HFFc6 (cell line): ENCODE data around the gene CDK5RAP3. TPM values are rescaled to one million over a fixed set of nuclear protein-coding genes. Genes with fewer than 3 reads are reported as not detected.

Experiments
- DNase-seq: peaks from one replicate; pipeline ENCODE4 v3.0.0-alpha.2; 2018
- H3K27ac Mint-ChIP-seq: 2 replicates; pipeline ENCODE4 v1.8.0; 2020; ENCODE audit warnings: mild to moderate bottlenecking, mixed read lengths
- H3K27me3 Mint-ChIP-seq: 2 replicates; pipeline ENCODE4 v1.8.0; 2021; ENCODE audit warnings: mild to moderate bottlenecking, moderate library complexity, mixed read lengths; ENCODE audit not compliant: insufficient read depth
- H3K36me3 Mint-ChIP-seq: 2 replicates; pipeline ENCODE4 v1.8.0; 2021; ENCODE audit warnings: low read depth, mixed read lengths
- H3K4me1 Mint-ChIP-seq: 2 replicates; pipeline ENCODE4 v1.8.0; 2020; ENCODE audit warnings: low read depth, mixed read lengths
- H3K4me3 Mint-ChIP-seq: 2 replicates; pipeline ENCODE4 v1.8.0; 2020; ENCODE audit warnings: mild to moderate bottlenecking, moderate library complexity, mixed read lengths
- H3K9me3 Mint-ChIP-seq: 2 replicates; pipeline ENCODE4 v1.8.0; 2020; ENCODE audit warnings: mild to moderate bottlenecking, mixed read lengths
- total RNA-seq, 6 experiments: library from RNA; stranded (reverse); fragmentation: NEBNext Ultra II Directional; extraction: Animal tissue kit (Norgen Biotek cat#: 25700); gene quantifications; 2 replicates in 1 of 6; 3 replicates in 5 of 6; pipeline ENCODE4 v1.2.3, GENCODE V29; 2021
- TF ChIP-seq, protein P1 (sequence below): fragments of 200-600 bp; sonication (generic); IDR thresholded peaks from 2 replicates; pipeline ENCODE4 v1.5.0; 2021; ENCODE audit warnings: antibody characterized with exemption, mild to moderate bottlenecking

The CDK5RAP3 gene
- total RNA-seq, 6 experiments from 2014 or later = 78.4 to 91.3 (median 81.8) TPM

DNA sequence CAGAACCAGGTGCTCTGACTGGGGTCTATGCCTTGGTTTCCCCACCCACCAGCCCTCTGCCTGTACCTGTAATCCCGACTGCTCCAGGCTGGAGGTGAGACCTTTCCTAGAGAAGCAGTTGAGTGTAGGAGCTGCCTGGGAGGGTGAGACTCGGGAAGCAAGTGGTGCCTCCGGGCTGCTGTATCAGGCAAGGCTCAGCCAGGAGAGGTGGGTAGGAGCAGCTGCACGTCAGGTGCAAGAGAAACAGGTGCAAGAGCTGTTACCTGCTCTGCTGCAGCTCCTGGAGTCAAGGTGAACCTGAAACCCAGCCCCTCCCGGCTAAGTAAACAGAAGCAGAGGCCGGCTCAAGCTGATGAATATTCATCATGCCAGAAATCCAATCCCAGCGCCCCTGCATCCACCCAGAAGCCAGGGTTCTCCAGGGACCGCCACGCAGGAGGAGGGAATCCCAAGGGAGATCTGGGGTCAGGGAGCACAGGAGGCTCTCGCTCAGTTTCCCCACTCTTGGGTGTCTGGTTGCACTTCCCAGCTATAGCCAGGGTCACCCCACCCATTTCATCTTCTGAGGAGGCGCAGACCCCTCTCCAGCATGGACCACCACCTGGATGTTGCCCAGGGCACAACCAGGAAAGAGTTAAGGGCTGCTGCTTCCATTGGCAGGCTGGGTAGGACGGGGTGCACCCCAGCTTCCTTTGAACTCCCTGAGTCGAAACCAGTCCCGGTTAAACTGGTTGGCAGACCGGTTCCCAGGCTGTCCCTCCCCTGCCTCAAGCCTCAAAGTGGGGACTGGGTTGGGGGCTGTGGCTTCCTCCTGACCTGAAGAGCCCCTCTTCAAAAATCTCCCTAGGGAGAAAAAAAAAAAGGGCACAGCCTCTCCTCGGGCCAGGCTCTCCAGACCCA is 13.1 kb upstream of the CDK5RAP3 start, which contains the start of gene PRR15L:
TSS of gene PRR15L (minus strand) at position 293 of the 900 bp plus-strand sequence. CDS start 4,649 bp downstream, outside the sequence.
- H3K27me3 Mint-ChIP-seq = peaks cover 4% of the 10 kb centered on the region
- DNase-seq = no peak
- H3K4me3 Mint-ChIP-seq = no peak within 1 kb of the TSS
- H3K27ac Mint-ChIP-seq = no peak within 1 kb of the TSS
- H3K4me1 Mint-ChIP-seq = no peaks in the 10 kb centered on the region
- TF ChIP-seq, protein P1, sequence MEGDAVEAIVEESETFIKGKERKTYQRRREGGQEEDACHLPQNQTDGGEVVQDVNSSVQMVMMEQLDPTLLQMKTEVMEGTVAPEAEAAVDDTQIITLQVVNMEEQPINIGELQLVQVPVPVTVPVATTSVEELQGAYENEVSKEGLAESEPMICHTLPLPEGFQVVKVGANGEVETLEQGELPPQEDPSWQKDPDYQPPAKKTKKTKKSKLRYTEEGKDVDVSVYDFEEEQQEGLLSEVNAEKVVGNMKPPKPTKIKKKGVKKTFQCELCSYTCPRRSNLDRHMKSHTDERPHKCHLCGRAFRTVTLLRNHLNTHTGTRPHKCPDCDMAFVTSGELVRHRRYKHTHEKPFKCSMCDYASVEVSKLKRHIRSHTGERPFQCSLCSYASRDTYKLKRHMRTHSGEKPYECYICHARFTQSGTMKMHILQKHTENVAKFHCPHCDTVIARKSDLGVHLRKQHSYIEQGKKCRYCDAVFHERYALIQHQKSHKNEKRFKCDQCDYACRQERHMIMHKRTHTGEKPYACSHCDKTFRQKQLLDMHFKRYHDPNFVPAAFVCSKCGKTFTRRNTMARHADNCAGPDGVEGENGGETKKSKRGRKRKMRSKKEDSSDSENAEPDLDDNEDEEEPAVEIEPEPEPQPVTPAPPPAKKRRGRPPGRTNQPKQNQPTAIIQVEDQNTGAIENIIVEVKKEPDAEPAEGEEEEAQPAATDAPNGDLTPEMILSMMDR = no peak
- H3K36me3 Mint-ChIP-seq = peaks cover 11% of the 10 kb centered on the region; the same call in 1 of the 2 replicates
- H3K9me3 Mint-ChIP-seq = no peaks in the 10 kb centered on the region

DNA sequence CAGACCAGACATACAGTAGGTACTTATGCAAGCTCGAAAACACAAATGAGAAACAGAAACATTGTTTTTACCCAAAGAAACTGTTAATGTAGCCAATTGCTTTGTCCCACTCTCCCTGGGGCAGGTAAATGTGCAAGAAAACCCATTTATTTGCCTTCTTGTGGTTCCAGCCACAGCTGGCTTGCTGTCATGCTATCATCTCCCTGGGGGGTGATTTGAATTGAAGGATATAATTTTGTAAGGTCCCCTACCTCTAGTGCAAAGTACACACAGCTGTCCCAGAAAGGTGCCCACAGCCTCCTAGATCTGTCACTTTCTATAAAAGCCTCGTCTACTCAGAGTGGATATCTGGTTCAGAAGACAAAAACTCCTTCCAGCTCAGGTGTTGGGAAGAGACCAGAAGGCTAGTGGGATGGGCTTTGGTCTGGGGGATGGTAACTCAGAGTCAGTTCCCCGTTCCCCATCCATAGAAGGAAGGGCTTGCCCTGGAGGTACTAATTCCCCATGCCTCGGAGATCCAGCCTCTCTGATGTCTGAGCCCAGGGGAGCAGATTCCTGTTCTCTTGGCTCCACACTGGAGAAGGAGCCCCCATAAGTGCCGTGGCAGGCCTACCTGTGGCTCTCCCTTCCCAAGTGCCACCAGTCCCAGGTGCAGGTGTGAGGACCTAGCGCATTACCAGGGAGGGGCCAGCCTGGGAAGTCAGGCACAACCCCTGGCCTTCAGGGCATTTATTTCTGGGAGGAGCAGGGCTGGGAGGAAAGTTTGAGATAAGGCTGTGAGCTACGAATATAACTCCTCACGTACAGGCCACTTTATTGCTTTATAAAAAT is 10.9 kb upstream of the CDK5RAP3 start:
- H3K27ac Mint-ChIP-seq = no peak overlapping the region
- H3K4me3 Mint-ChIP-seq = no peak overlapping the region
- TF ChIP-seq, protein P1 = no peak
- DNase-seq = no peak
- no peaks in the 10 kb centered on the region for H3K4me1 Mint-ChIP-seq
- H3K27me3 Mint-ChIP-seq = peaks cover 6% of the 10 kb centered on the region
- peaks cover 11% of the 10 kb centered on the region; the same call in 1 of the 2 replicates for H3K36me3 Mint-ChIP-seq
- no peaks in the 10 kb centered on the region for H3K9me3 Mint-ChIP-seq

DNA sequence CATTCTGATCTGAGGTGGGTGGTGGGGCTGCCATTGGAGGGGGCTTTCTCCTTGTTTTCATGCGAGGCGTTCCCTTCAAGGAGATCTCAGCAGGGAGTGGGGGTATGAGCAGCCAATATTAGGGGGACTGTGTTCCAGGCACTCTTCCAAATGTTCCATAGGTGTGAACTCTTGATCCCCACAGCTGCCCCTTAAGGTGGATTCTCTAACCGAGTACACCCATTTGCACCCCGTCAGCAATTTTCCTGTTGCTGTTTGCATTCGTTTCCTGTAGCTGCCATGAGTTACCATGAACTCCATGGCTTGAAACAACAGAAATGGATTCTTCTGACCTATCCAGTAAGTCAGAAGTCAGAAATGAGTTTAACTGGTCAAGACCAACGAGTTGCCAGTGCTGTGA is 9.5 kb upstream of the CDK5RAP3 start:
- Mint-ChIP-seq H3K27ac (no peak overlapping the region), H3K4me1 (peaks cover 5% of the 10 kb centered on the region; the same call in 1 of the 2 replicates), H3K9me3 (no peaks in the 10 kb centered on the region), H3K36me3 (peaks cover 11% of the 10 kb centered on the region; the same call in 1 of the 2 replicates), H3K27me3 (peaks cover 6% of the 10 kb centered on the region), H3K4me3 (no peak overlapping the region)
- DNase-seq = no peak
- TF ChIP-seq, protein P1 = no peak

DNA sequence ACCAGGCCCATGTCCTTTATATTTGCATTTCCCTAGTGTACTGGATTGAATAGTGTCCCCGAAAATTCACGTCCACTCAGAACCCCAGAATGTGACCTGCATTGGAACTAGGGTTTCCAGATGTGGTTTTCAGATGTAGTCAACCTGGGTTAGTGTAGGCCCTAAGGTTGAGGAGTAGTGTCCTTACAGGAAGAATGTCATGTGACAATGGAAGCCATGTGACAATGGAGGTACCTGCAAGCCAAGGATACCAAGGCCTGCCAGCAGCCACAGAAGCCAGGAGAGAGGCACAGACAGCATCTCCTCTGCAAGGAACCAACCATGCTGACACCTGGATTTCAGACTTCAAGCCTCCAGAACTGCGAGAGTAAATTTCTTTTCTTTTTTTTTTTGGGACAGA is 8.0 kb upstream of the CDK5RAP3 start:
- no peak for DNase-seq
- peaks cover 6% of the 10 kb centered on the region for H3K27me3 Mint-ChIP-seq
- H3K36me3 Mint-ChIP-seq = peaks cover 11% of the 10 kb centered on the region; the same call in 1 of the 2 replicates

DNA sequence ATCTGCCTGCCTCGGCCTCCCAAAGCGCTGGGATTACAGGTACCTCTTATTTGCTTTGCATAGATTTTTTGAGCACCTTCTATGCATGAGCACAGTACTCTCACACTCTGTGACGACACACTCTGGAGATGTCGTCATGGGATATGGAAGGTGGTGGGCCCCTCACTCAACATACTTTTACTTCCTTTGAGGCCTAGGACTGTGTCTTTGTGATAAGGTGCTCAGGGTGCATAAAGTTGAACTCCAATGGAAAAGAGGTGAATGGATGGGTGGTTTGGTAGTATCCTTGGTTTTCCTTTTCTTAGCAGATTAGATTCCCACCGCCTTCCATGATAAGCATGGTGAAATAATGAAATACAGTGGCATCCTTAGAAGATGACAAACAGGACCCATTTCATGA is 6.1 kb upstream of the CDK5RAP3 start:
- H3K36me3 Mint-ChIP-seq = peaks cover 11% of the 10 kb centered on the region; the same call in 1 of the 2 replicates
- no peaks in the 10 kb centered on the region for H3K9me3 Mint-ChIP-seq
- peaks cover 3% of the 10 kb centered on the region; the same call in 1 of the 2 replicates for H3K27me3 Mint-ChIP-seq
- H3K4me1 Mint-ChIP-seq = peaks cover 23% of the 10 kb centered on the region
- H3K27ac Mint-ChIP-seq = no peak overlapping the region
- DNase-seq = no peak
- TF ChIP-seq, protein P1 = no peak
- no peak overlapping the region for H3K4me3 Mint-ChIP-seq

More for the DNA sequence above, 8.0 kb upstream of the CDK5RAP3 start:
- H3K9me3 Mint-ChIP-seq = no peaks in the 10 kb centered on the region
- peaks cover 15% of the 10 kb centered on the region for H3K4me1 Mint-ChIP-seq
- TF ChIP-seq, protein P1 = no peak
- no peak overlapping the region for H3K4me3 Mint-ChIP-seq
- H3K27ac Mint-ChIP-seq = no peak overlapping the region
